ENCODE measurements around the gene DYNC1H1. TPM values are rescaled to one million over a fixed set of nuclear protein-coding genes. Genes with fewer than 3 reads are reported as not detected.

DYNC1H1 gene
- total RNA-seq, 1 experiment from 2014 or later = 438 TPM

DNA sequence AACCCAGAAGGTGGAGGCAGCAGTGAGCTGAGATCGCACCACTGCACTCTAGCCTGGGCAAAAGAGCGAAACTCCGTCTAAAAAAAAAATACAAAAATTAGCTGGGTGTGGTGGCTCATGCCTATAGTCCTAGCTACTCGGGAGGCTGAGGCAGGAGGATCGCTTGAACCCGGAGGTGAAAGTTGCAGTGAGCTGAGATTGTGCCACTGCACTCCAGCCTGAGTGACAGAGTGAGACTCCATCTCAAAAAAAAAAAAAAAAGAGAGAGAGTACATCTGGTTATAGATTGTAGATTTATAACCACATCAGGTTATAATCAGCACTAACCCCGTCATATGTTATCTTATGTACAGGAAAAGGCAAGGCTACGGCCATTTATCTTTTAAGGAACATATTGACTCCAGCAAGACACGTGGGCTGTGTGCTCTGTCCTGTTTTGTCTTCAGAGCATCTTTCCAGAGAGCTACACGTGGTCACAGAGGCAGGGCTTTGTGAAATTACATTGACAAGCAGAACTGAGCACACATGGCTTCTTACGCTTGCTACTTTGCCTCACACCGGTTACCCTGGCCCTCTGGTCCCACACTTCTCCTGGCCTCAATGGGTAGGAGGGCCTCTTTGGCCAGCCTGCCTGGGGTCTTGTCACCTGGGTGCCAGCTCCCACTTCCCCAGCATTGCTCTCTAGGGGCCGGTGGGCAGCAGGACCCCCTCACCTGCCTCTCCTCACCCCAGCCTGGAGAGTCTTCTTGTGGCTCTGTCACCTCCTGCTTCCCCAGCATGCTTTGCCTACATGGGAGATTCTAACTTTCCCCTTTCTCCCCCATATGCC lies 6.8 kb upstream of the DYNC1H1 start:
- Mint-ChIP-seq H3K4me1 (peaks cover 12% of the 10 kb centered on the region), H3K4me3 (no peak overlapping the region), H3K9me3 (no peaks in the 10 kb centered on the region), H3K27ac (no peak overlapping the region), H3K36me3 (no peaks in the 10 kb centered on the region), H3K27me3 (ENCODE audit: low read depth) (peaks cover 26% of the 10 kb centered on the region)
- CTCF ChIA-PET = interaction anchor here (0.6 kb wide), 1 partner anchor 448 kb away, joined by 4 read pairs; no protein-coding TSS in a partner anchor
- no peak for DNase-seq (ENCODE audit: low spot score)
- POLR2A ChIA-PET = interaction anchor here (0.7 kb wide), 1 partner anchor 197 kb away, joined by 3 read pairs; no protein-coding TSS in a partner anchor
- ATAC-seq = no peak
- no peak for TF ChIP-seq GTF2I (CRISPR knock-in tag; conservative IDR thresholded peaks at IDR 0.05)
- TF ChIP-seq, protein P1, sequence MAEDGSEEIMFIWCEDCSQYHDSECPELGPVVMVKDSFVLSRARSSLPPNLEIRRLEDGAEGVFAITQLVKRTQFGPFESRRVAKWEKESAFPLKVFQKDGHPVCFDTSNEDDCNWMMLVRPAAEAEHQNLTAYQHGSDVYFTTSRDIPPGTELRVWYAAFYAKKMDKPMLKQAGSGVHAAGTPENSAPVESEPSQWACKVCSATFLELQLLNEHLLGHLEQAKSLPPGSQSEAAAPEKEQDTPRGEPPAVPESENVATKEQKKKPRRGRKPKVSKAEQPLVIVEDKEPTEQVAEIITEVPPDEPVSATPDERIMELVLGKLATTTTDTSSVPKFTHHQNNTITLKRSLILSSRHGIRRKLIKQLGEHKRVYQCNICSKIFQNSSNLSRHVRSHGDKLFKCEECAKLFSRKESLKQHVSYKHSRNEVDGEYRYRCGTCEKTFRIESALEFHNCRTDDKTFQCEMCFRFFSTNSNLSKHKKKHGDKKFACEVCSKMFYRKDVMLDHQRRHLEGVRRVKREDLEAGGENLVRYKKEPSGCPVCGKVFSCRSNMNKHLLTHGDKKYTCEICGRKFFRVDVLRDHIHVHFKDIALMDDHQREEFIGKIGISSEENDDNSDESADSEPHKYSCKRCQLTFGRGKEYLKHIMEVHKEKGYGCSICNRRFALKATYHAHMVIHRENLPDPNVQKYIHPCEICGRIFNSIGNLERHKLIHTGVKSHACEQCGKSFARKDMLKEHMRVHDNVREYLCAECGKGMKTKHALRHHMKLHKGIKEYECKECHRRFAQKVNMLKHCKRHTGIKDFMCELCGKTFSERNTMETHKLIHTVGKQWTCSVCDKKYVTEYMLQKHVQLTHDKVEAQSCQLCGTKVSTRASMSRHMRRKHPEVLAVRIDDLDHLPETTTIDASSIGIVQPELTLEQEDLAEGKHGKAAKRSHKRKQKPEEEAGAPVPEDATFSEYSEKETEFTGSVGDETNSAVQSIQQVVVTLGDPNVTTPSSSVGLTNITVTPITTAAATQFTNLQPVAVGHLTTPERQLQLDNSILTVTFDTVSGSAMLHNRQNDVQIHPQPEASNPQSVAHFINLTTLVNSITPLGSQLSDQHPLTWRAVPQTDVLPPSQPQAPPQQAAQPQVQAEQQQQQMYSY (CRISPR knock-in tag; IDR thresholded peaks at IDR 0.05) = no peak
- TF ChIP-seq ZNF121 (CRISPR knock-in tag; IDR thresholded peaks at IDR 0.05) = no peak
- TF ChIP-seq MAX (CRISPR knock-in tag; IDR thresholded peaks at IDR 0.05) = no peak
- TF ChIP-seq ATF2 (CRISPR knock-in tag; IDR thresholded peaks at IDR 0.05; ENCODE audit: borderline replicate concordance, low read depth) = no peak
- no peak for TF ChIP-seq RORB (CRISPR knock-in tag; IDR thresholded peaks at IDR 0.05)
- TF ChIP-seq, protein P2, sequence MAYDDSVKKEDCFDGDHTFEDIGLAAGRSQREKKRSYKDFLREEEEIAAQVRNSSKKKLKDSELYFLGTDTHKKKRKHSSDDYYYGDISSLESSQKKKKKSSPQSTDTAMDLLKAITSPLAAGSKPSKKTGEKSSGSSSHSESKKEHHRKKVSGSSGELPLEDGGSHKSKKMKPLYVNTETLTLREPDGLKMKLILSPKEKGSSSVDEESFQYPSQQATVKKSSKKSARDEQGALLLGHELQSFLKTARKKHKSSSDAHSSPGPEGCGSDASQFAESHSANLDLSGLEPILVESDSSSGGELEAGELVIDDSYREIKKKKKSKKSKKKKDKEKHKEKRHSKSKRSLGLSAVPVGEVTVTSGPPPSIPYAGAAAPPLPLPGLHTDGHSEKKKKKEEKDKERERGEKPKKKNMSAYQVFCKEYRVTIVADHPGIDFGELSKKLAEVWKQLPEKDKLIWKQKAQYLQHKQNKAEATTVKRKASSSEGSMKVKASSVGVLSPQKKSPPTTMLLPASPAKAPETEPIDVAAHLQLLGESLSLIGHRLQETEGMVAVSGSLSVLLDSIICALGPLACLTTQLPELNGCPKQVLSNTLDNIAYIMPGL (CRISPR knock-in tag; IDR thresholded peaks at IDR 0.05) = no peak
- TF ChIP-seq, protein P3, sequence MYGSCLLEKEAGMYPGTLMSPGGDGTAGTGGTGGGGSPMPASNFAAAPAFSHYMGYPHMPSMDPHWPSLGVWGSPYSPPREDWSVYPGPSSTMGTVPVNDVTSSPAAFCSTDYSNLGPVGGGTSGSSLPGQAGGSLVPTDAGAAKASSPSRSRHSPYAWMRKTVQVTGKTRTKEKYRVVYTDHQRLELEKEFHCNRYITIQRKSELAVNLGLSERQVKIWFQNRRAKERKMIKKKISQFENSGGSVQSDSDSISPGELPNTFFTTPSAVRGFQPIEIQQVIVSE (CRISPR knock-in tag; IDR thresholded peaks at IDR 0.05; ENCODE audit: borderline replicate concordance) = no peak
- no peak for TF ChIP-seq NFATC4 (CRISPR knock-in tag; IDR thresholded peaks at IDR 0.05)
- no peak for TF ChIP-seq ZNF219 (CRISPR knock-in tag; IDR thresholded peaks at IDR 0.05; ENCODE audit: borderline replicate concordance)
- no peak for TF ChIP-seq ZNF232 (CRISPR knock-in tag; IDR thresholded peaks at IDR 0.05)
- TF ChIP-seq HMGA2 (CRISPR knock-in tag; IDR thresholded peaks at IDR 0.05) = no peak
- no peak for TF ChIP-seq ZNF423 (CRISPR knock-in tag; IDR thresholded peaks at IDR 0.05)
- TF ChIP-seq TEAD1 (CRISPR knock-in tag; IDR thresholded peaks at IDR 0.05) = no peak
- TF ChIP-seq FOXK1 (CRISPR knock-in tag; IDR thresholded peaks at IDR 0.05) = no peak
- TF ChIP-seq, protein P4, sequence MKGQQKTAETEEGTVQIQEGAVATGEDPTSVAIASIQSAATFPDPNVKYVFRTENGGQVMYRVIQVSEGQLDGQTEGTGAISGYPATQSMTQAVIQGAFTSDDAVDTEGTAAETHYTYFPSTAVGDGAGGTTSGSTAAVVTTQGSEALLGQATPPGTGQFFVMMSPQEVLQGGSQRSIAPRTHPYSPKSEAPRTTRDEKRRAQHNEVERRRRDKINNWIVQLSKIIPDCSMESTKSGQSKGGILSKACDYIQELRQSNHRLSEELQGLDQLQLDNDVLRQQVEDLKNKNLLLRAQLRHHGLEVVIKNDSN (CRISPR knock-in tag; IDR thresholded peaks at IDR 0.05) = no peak
- TF ChIP-seq SP1 (CRISPR knock-in tag; conservative IDR thresholded peaks at IDR 0.05) = no peak
- no peak for TF ChIP-seq NR2C2 (CRISPR knock-in tag; IDR thresholded peaks at IDR 0.05)
- no peak for TF ChIP-seq E2F4 (CRISPR knock-in tag; IDR thresholded peaks at IDR 0.05; ENCODE audit: borderline replicate concordance, low read depth)
